ENCODE measurements around the gene SLC8B1.

- TF ChIP-seq CTCF (IDR thresholded peaks at IDR 0.05) (no peak), POLR2A (IDR thresholded peaks at IDR 0.05) (no peak)
Measured at GRCh38 chr12:113274848-113275247, 60.1 kb downstream of the SLC8B1 start.
